ENCODE measurements around the gene SLC39A3.
"Not testable (repeated sequence)": the region's sequence is repeated elsewhere in the genome, so short reads cannot be mapped to it uniquely, and the experiment has no call there.

Gene SLC39A3

GRCh38 chr19:2722541-2723344, 17.1 kb downstream of the SLC39A3 start:
- no peak for DNase-seq (ENCODE audit: low read depth)

GRCh38 chr19:2721570-2722540, 18.0 kb downstream of the SLC39A3 start:
- no peak for DNase-seq (ENCODE audit: low read depth)

DNA sequence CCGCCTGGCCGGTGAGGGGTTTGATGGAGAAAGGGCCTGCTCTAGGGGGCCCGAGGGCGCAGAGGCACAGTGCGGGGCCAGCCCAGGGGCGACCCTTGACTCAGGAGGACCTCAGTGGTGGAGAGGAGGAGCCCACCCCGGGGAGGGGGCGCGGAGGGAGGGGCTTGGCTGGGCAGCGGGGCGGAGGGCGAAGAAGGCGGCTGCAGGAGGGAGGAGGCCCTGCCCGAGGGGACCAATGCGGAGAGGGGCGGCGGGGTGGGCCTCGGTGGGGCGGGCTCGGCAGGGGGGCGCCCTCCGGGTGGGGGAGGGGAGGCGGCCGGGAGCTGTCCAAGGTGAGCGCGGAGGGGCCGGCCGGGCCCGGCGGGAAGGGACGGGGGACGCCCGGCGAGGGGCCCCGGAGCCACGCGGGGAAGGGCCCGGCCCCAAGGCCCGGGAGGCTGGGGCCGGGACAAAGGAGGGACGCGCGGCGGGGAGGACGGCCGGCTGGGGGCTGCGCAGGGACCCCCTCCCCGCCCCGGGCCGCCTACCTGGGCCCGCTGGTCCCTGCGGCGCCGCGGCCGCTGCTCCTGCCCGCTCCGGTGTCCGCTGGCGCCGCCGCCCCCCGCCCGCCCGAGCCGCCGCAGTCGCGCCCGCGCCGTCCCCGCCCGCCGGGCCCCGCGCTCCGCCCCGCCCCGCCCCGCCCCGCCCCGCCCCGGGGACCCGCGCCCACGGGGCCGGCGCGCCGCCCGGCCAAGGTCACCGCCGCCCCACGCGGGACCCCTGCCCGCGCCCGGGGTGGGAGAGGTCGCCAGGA, 18.8 kb downstream of the SLC39A3 start, which contains the start of gene DIRAS1:
Gene DIRAS1 (minus strand): TSS at position 596 of the 793 bp plus-strand sequence. CDS start 3,566 bp downstream, outside the sequence.
- DNase-seq (ENCODE audit: low read depth): no peak

- no peak for DNase-seq (ENCODE audit: low read depth)
These were observed 19.7 kb downstream of the SLC39A3 start for GRCh38 chr19:2719920-2720776.

- no peak for DNase-seq (ENCODE audit: low read depth)
These were observed 20.5 kb downstream of the SLC39A3 start for GRCh38 chr19:2719232-2719735.

DNA sequence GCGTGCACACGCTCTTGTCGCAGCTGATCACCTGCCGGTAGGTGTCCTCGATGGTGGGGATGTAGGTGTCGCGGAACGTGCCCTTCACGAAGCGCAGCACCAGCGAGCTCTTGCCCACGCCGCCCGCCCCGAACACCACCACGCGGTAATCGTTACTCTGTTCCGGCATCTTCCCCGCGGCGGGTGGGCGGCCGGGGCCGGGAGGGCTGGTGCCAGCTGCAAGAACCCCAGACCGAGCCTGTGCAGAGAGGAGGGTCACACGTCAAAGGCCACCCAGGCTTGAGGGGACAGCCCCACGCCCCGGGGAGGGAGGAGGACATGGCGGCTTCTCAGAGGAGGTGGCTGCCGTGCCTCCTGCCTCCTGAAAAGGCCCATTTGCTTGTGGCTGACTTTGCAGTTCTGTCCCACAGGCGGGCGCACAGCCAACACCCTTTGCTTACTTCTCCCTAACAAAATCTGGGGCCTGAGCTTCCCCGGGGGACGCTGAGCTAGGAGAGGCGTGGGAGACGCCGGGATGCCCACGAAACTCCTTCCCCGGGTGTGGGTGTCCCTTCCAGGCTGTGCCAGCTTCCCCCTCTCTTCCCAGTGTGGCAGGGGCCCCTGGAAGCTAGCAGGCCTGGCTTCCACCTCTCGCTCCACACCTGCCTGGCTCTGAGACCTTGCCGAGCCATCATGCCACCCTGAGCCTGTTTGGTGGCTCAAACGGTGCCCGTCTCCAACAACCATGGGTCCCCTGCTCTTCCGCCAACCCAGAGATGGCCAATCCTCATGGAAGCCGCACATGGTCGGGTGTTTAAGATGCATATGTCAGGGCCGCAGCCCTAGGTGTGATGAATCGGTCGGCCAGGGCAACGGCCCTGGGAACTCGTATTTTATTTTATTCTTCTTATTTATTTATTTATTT, 21.9 kb downstream of the SLC39A3 start:
- no peak for DNase-seq (ENCODE audit: low read depth)

GRCh38 chr19:2716722-2717637, 22.8 kb downstream of the SLC39A3 start:
- no peak for DNase-seq (ENCODE audit: low read depth)

- no peak for DNase-seq (ENCODE audit: low read depth)
These were observed 23.6 kb downstream of the SLC39A3 start for GRCh38 chr19:2716275-2716650.

- no peak for DNase-seq (ENCODE audit: low read depth)
These were observed 24.1 kb downstream of the SLC39A3 start for GRCh38 chr19:2715470-2716274.

DNA sequence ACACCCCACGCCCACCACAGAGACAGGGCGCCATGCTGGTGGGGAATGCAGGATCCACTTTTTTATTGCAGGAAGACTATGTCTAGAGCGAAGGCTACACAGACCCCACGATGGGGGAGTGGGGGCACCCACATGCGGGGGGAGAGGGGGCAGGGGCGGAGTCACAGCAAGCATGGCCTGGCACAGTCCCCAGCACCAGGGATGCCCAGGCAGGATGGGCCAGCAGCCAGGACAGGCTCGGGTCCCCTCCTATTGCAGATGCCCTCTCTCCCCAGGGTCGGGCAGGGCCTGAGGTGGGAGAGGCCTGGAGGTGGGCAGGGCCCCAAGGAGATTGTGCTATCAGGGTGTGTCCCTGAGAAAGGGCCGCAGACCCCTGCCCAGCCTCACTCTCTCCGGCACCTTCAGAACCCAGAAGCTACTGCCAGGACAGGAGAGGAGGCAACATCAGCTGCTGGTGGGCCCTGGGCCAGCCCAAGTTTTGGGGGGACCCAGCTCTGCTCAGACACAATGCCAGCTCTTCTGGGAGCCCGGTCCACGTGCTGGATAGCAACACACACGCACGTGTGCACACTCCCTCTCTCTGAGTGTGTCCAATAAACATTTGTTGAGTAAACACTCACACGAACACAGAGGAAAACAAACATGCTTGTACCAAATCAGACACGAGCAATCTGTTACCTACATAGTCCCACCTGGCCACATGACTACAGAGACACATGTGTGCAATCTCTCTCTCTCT, 25.1 kb downstream of the SLC39A3 start:
- no peak for DNase-seq (ENCODE audit: low read depth)

DNA sequence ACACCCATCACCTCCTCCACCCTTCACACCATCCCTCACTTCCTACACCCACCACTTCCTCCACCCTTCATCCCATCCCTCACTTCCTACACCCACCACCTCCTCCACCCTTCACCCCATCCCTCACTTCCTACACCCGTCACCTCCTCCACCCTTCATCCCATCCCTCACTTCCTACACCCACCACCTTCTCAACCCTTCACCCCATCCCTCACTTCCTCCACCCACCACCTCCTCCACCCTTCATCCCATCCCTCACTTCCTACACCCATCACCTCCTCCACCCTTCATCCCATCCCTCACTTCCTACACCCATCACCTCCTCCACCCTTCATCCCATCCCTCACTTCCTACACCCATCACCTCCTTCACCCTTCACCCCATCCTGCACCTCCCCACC, 25.7 kb downstream of the SLC39A3 start:
- not testable (repeated sequence) for DNase-seq (ENCODE audit: low read depth)

DNA sequence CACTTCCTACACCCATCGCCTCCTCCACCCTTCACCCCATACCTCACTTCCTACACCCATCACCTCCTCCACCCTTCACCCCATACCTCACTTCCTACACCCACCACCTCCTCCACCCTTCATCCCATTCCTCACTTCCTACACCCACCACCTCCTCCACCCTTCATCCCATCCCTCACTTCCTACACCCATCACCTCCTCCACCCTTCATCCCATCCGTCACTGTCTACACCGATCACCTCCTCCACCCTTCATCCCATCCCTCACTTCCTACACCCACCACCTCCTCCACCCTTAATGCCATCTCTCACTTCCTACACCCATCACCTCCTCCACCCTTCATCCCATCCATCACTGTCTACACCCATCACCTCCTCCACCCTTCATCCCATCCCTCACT, 26.6 kb downstream of the SLC39A3 start:
- not testable (repeated sequence) for DNase-seq (ENCODE audit: low read depth)

- no peak for DNase-seq (ENCODE audit: low read depth)
These were observed 28.0 kb downstream of the SLC39A3 start for GRCh38 chr19:2711875-2712205.

- DNase-seq (ENCODE audit: low read depth): no peak
These were observed 28.5 kb downstream of the SLC39A3 start for GRCh38 chr19:2711172-2711874.

GRCh38 chr19:2706251-2706650, 33.6 kb downstream of the SLC39A3 start:
- DNase-seq (ENCODE audit: low read depth): no peak

DNA sequence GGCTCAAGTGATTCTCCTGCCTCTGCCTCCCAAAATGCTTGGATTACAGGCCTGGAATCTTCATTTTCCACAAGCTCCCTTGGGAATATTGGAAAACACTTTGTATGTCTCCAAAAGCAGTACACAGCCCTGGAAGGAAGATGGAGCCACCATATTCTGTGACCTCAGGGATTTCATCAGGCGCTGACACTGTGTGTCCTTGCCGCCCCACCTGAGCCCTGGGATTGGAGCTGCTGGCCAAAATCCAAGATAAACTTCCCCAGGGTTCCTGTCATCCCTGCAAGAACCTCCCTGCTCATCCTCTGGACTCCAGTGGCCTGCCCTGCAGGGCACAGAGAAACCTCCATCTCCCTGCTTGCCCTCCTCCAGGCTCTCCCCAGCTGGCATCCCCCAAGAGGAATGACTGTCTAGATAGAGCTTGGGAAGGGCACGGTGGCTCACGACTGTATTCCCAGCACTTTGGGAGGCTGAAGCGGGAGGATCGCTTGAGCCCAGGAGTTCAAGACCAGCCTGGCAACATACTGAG, 36.1 kb downstream of the SLC39A3 start:
- no peak for DNase-seq (ENCODE audit: low read depth)
